Measurements from ENCODE around the gene TRAF3.

GRCh38 chr14:102848830-102849525 is 71.7 kb downstream of the TRAF3 start:
- TF ChIP-seq CTCF (IDR thresholded peaks at IDR 0.05 in 4 of 5, conservative IDR thresholded peaks at IDR 0.05 in 1 of 5) (no peak), POLR2A (IDR thresholded peaks at IDR 0.05) (no peak)
